SK-N-SH treated with all-trans-retinoic acid at 6 μM for 48 hours (cell line): ENCODE measurements around the gene MLLT11.

ENCODE experiments used
- ATAC-seq: fragments of 200-7000 bp; cut with Tn5 transposase; 3 replicates; pipeline ENCODE4 v1.9.1; 2020; ENCODE audit warnings: mild to moderate bottlenecking, moderate library complexity
- BACH2 ChIP-seq: fragments of 250-450 bp; sonication (Bioruptor Pico); IDR thresholded peaks from 2 replicates; pipeline ENCODE4 v1.9.0; 2021; ENCODE audit warnings: mild to moderate bottlenecking, borderline replicate concordance
- CREB5 ChIP-seq: fragments of 250-450 bp; sonication (Bioruptor Pico); IDR thresholded peaks from 2 replicates; pipeline ENCODE4 v1.5.1; 2020; ENCODE audit warnings: low read depth, mild to moderate bottlenecking, moderate library complexity
- CSRNP3 ChIP-seq: fragments of 250-450 bp; sonication (Bioruptor Pico); IDR thresholded peaks from 2 replicates; pipeline ENCODE4 v1.5.1; 2021; ENCODE audit warnings: mild to moderate bottlenecking, moderate library complexity
- ESRRG ChIP-seq: fragments of 250-450 bp; sonication (Bioruptor Pico); IDR thresholded peaks from 2 replicates; pipeline ENCODE4 v1.6.1; 2021; ENCODE audit warnings: mild to moderate bottlenecking
- ISL1 ChIP-seq: fragments of 250-450 bp; sonication (Bioruptor Pico); IDR thresholded peaks from 2 replicates; pipeline ENCODE4 v2.1.2; 2022; ENCODE audit warnings: mild to moderate bottlenecking, moderate library complexity
- OSR1 ChIP-seq: fragments of 250-450 bp; sonication (Bioruptor Pico); IDR thresholded peaks from 2 replicates; pipeline ENCODE4 v1.8.0; 2022; ENCODE audit warnings: moderate library complexity, mild to moderate bottlenecking, inconsistent platforms
- POU6F1 ChIP-seq: fragments of 250-450 bp; sonication (Bioruptor Pico); IDR thresholded peaks from 2 replicates; pipeline ENCODE4 v1.8.0; 2021; ENCODE audit warnings: low read depth, mild to moderate bottlenecking, moderate library complexity, borderline replicate concordance
- PPARA ChIP-seq: fragments of 250-450 bp; sonication (Bioruptor Pico); IDR thresholded peaks from 2 replicates; pipeline ENCODE4 v1.5.0; 2020; ENCODE audit warnings: mild to moderate bottlenecking, borderline replicate concordance
- RARB ChIP-seq: fragments of 250-450 bp; sonication (Bioruptor Pico); IDR thresholded peaks from 2 replicates; pipeline ENCODE4 v1.8.0; 2021; ENCODE audit warnings: mild to moderate bottlenecking, moderate library complexity
- SNAI2 ChIP-seq: fragments of 250-450 bp; sonication (Bioruptor Pico); IDR thresholded peaks from 2 replicates; pipeline ENCODE4 v1.5.0; 2020; ENCODE audit warnings: mild to moderate bottlenecking, moderate library complexity
- TCF4 ChIP-seq: fragments of 250-450 bp; sonication (Bioruptor Pico); IDR thresholded peaks from 2 replicates; pipeline ENCODE4 v1.8.0; 2021; ENCODE audit warnings: mild to moderate bottlenecking, moderate library complexity, borderline replicate concordance
- TOX ChIP-seq: fragments of 250-450 bp; sonication (Bioruptor Pico); IDR thresholded peaks from 2 replicates; pipeline ENCODE4 v1.8.0; 2021; ENCODE audit warnings: mild to moderate bottlenecking, moderate library complexity, borderline replicate concordance
- TSHZ2 ChIP-seq: fragments of 250-450 bp; sonication (Bioruptor Pico); IDR thresholded peaks from 2 replicates; pipeline ENCODE4 v1.5.0; 2020; ENCODE audit warnings: mild to moderate bottlenecking, moderate library complexity
- ZC3H10 ChIP-seq: fragments of 250-450 bp; sonication (Bioruptor Pico); IDR thresholded peaks from 2 replicates; pipeline ENCODE4 v1.5.1; 2021; ENCODE audit warnings: mild to moderate bottlenecking, moderate library complexity
- ZFP3 ChIP-seq: fragments of 250-450 bp; sonication (Bioruptor Pico); IDR thresholded peaks from 2 replicates; pipeline ENCODE4 v1.5.0; 2020; ENCODE audit warnings: mild to moderate bottlenecking, moderate library complexity
- ZFP30 ChIP-seq: fragments of 450-650 bp; formaldehyde crosslinking; IDR thresholded peaks from 2 replicates; pipeline ENCODE4 v1.5.0; 2022; ENCODE audit warnings: mild to moderate bottlenecking, moderate library complexity
- ZNF70 ChIP-seq: fragments of 450-650 bp; formaldehyde crosslinking; IDR thresholded peaks from 2 replicates; pipeline ENCODE4 v1.5.0; 2020; ENCODE audit warnings: mild to moderate bottlenecking, moderate library complexity
- ZNF8 ChIP-seq: fragments of 450-650 bp; formaldehyde crosslinking; IDR thresholded peaks from 2 replicates; pipeline ENCODE4 v1.5.0; 2020; ENCODE audit warnings: mild to moderate bottlenecking, moderate library complexity

MLLT11 gene

GRCh38 chr1:151108331-151108730, 48.1 kb downstream of the MLLT11 start:
- ATAC-seq, result no peak
- TF ChIP-seq ZC3H10 (CRISPR knock-in tag) (no peak), ISL1 (CRISPR knock-in tag) (no peak), BACH2 (no peak), CREB5 (CRISPR knock-in tag) (no peak), ZNF8 (no peak), ZNF70 (CRISPR knock-in tag) (no peak), ESRRG (no peak), TCF4 (no peak), CSRNP3 (CRISPR knock-in tag) (no peak), RARB (CRISPR knock-in tag) (no peak)

- TF ChIP-seq TOX (CRISPR knock-in tag) (no peak), TCF4 (no peak), ZFP30 (CRISPR knock-in tag) (no peak), POU6F1 (CRISPR knock-in tag) (no peak), PPARA (CRISPR knock-in tag) (no peak), ZFP3 (CRISPR knock-in tag) (no peak), SNAI2 (CRISPR knock-in tag) (no peak), OSR1 (CRISPR knock-in tag) (no peak), TSHZ2 (CRISPR knock-in tag) (no peak)
- TF ChIP-seq, all 23 proteins: peak for 0
- ATAC-seq, result no peak
Observed at GRCh38 chr1:151113877-151114276, 53.7 kb downstream of the MLLT11 start.
